Nephron progenitor cell (in vitro differentiated cells): ENCODE data around the gene RGS1.

Experiments
- DNase-seq: peaks from one replicate; pipeline ENCODE4 v3.0.0; 2021
- H3K27ac Mint-ChIP-seq: 2 replicates; pipeline ENCODE4 v1.8.0; 2021; ENCODE audit warnings: mild to moderate bottlenecking, moderate library complexity, mixed read lengths
- H3K27me3 Mint-ChIP-seq: 2 replicates; pipeline ENCODE4 v1.8.0; 2021; ENCODE audit warnings: mild to moderate bottlenecking, low read depth, mixed read lengths; ENCODE audit not compliant: poor library complexity
- H3K36me3 Mint-ChIP-seq: 2 replicates; pipeline ENCODE4 v1.8.0; 2021; ENCODE audit warnings: low read depth, mixed read lengths
- H3K4me1 Mint-ChIP-seq: 2 replicates; pipeline ENCODE4 v1.8.0; 2021; ENCODE audit warnings: mixed read lengths
- H3K4me3 Mint-ChIP-seq: 2 replicates; pipeline ENCODE4 v1.8.0; 2021; ENCODE audit warnings: mild to moderate bottlenecking, moderate library complexity, mixed read lengths
- H3K9me3 Mint-ChIP-seq: 2 replicates; pipeline ENCODE4 v1.8.0; 2021; ENCODE audit warnings: mild to moderate bottlenecking, moderate library complexity, mixed read lengths
- CTCF ChIP-seq: fragments of 200-600 bp; sonication (generic); IDR thresholded peaks from 2 replicates; pipeline ENCODE4 v1.5.0; 2021; ENCODE audit warnings: antibody characterized with exemption

RGS1 gene

GRCh38 chr1:192557841-192558595, 17.6 kb upstream of the RGS1 start:
- Mint-ChIP-seq H3K36me3 (no peaks in the 10 kb centered on the region), H3K4me3 (no peak overlapping the region), H3K27ac (no peak overlapping the region), H3K4me1 (peaks cover 7% of the 10 kb centered on the region), H3K9me3 (no peaks in the 10 kb centered on the region), H3K27me3 (no peaks in the 10 kb centered on the region)
- no peak for TF ChIP-seq CTCF
- no peak for DNase-seq

- no peak for DNase-seq
Observed at GRCh38 chr1:192559115-192560006, 16.2 kb upstream of the RGS1 start.

GRCh38 chr1:192561301-192561700, 14.3 kb upstream of the RGS1 start:
- Mint-ChIP-seq H3K27me3 (no peaks in the 10 kb centered on the region), H3K4me1 (peaks cover 15% of the 10 kb centered on the region), H3K9me3 (no peaks in the 10 kb centered on the region), H3K36me3 (no peaks in the 10 kb centered on the region), H3K27ac (no peak overlapping the region), H3K4me3 (no peak overlapping the region)
- DNase-seq: no peak
- TF ChIP-seq CTCF: no peak

More at GRCh38 chr1:192559115-192560006, 16.2 kb upstream of the RGS1 start:
- H3K4me3 Mint-ChIP-seq: no peak overlapping the region
- H3K9me3 Mint-ChIP-seq: no peaks in the 10 kb centered on the region
- TF ChIP-seq CTCF: no peak
- peak overlapping the region; percentile 31 for H3K27ac Mint-ChIP-seq
- H3K4me1 Mint-ChIP-seq: peaks cover 13% of the 10 kb centered on the region
- H3K27me3 Mint-ChIP-seq: no peaks in the 10 kb centered on the region
- H3K36me3 Mint-ChIP-seq: no peaks in the 10 kb centered on the region

GRCh38 chr1:192563129-192563528, 12.4 kb upstream of the RGS1 start:
- Mint-ChIP-seq H3K27ac (peak overlapping the region; percentile 12), H3K27me3 (no peaks in the 10 kb centered on the region), H3K36me3 (no peaks in the 10 kb centered on the region), H3K4me3 (no peak overlapping the region), H3K4me1 (peaks cover 22% of the 10 kb centered on the region), H3K9me3 (no peaks in the 10 kb centered on the region)
- no peak for TF ChIP-seq CTCF
- DNase-seq: no peak

GRCh38 chr1:192564099-192564498, 11.5 kb upstream of the RGS1 start:
- H3K27ac Mint-ChIP-seq: no peak overlapping the region
- no peak overlapping the region for H3K4me3 Mint-ChIP-seq
- H3K27me3 Mint-ChIP-seq: no peaks in the 10 kb centered on the region
- DNase-seq: no peak
- H3K36me3 Mint-ChIP-seq: no peaks in the 10 kb centered on the region
- peaks cover 20% of the 10 kb centered on the region for H3K4me1 Mint-ChIP-seq
- no peak for TF ChIP-seq CTCF
- H3K9me3 Mint-ChIP-seq: no peaks in the 10 kb centered on the region
